22Rv1 (cell line): ENCODE measurements around the gene TWIST2.

Source experiments
- H3K27ac ChIP-seq: fragments of 450-650 bp; 2 replicates; pipeline ENCODE4 v1.5.1; 2017
- CTCF ChIP-seq: fragments of 450-650 bp; IDR thresholded peaks from 2 replicates; pipeline ENCODE4 v1.5.1; 2017; ENCODE audit warnings: mild to moderate bottlenecking
- ZFX ChIP-seq: fragments of 450-650 bp; IDR thresholded peaks from 2 replicates; pipeline ENCODE4 v1.6.1; 2017; ENCODE audit warnings: antibody characterized with exemption, borderline replicate concordance

TWIST2 gene

GRCh38 chr2:238861766-238862315 is 14.0 kb downstream of the TWIST2 start:
- no peak overlapping the region for H3K27ac ChIP-seq
- no peak for TF ChIP-seq ZFX
- TF ChIP-seq CTCF: no peak

GRCh38 chr2:238862701-238863100 is 14.8 kb downstream of the TWIST2 start:
- H3K27ac ChIP-seq: no peak overlapping the region
- TF ChIP-seq ZFX (no peak), CTCF (no peak)

GRCh38 chr2:238863231-238863630 is 15.3 kb downstream of the TWIST2 start:
- no peak overlapping the region for H3K27ac ChIP-seq
- no peak for TF ChIP-seq CTCF
- no peak for TF ChIP-seq ZFX

GRCh38 chr2:238863749-238864206 is 15.9 kb downstream of the TWIST2 start:
- no peak for TF ChIP-seq ZFX
- no peak for TF ChIP-seq CTCF
- no peak overlapping the region for H3K27ac ChIP-seq

- no peak for TF ChIP-seq CTCF
- no peak for TF ChIP-seq ZFX
- H3K27ac ChIP-seq: no peak overlapping the region
Measured at GRCh38 chr2:238864207-238865014, 16.5 kb downstream of the TWIST2 start.

- no peak overlapping the region for H3K27ac ChIP-seq
- no peak for TF ChIP-seq CTCF
Measured at GRCh38 chr2:238865015-238865719, 17.3 kb downstream of the TWIST2 start.
